HepG2 (cell line): ENCODE results near the gene SPSB1. TPM values are rescaled to one million over a fixed set of nuclear protein-coding genes. Genes with fewer than 3 reads are reported as not detected.

ENCODE experiments used
- ATAC-seq: fragments of 200-7000 bp; cut with Tn5 transposase; 3 replicates; pipeline ENCODE4 v1.9.1; 2020; ENCODE audit warnings: mild to moderate bottlenecking, moderate library complexity
- BruUV-seq: library from RNA; stranded (reverse); fragments of 400-500 nt; replicated peaks from 2 replicates; lab custom pipeline; 2021; lab: Mats Ljungman, UMichigan
- CTCF ChIA-PET: fragments of 300-600 bp; formaldehyde crosslinking; extraction: SDS; loops from one replicate; lab custom pipeline; 2021; ENCODE audit warnings: low total read pairs, inconsistent platforms, low intra/inter-chr PET ratio; lab: Yijun Ruan, JAX
- POLR2A ChIA-PET: fragments of 350-600 bp; sonication (Branson Sonifier 250); formaldehyde crosslinking; loops from one replicate; lab custom pipeline; 2020; ENCODE audit warnings: antibody characterized with exemption, inconsistent platforms; lab: Yijun Ruan, JAX
- DNase-seq: peaks from one replicate; pipeline ENCODE4 v3.0.0-alpha.2; 2015; ENCODE audit warnings: low spot score
- FAIRE-seq: peaks from 3 replicates; lab custom pipeline; 2011; peaks lifted over from hg19 to GRCh38; lab: Jason Lieb, UNC
- H2AFZ ChIP-seq: one replicate; pipeline ENCODE4 v1.6.1; 2011; ENCODE audit warnings: low read length, inconsistent platforms
- H3K27ac ChIP-seq: fragments of 300-600 bp; 3 replicates; pipeline ENCODE4 v1.8.0; 2011; ENCODE audit warnings: mixed run types, mild to moderate bottlenecking, mixed read lengths, low read length, inconsistent platforms; ENCODE audit not compliant: insufficient read depth; ENCODE audit errors: extremely low read length
- H3K27me3 ChIP-seq, 2 experiments: fragments of 200-600 bp in 1 of 2; 2 replicates in 1 of 2; 3 replicates in 1 of 2; pipeline versions ENCODE4 v1.6.0 to v1.8.0; 2011; ENCODE audit warnings: low read length in 2 of 2, mild to moderate bottlenecking in 2 of 2, moderate library complexity in 2 of 2, inconsistent platforms in 1 of 2; ENCODE audit not compliant: insufficient read depth in 2 of 2, control insufficient read depth in 1 of 2
- H3K36me3 ChIP-seq, 2 experiments: fragments of 200-600 bp in 1 of 2; replicated peaks in 1 of 2; 2 replicates in 1 of 2; 3 replicates in 1 of 2; pipeline versions ENCODE4 v1.5.1 to v1.8.0; 2011; ENCODE audit warnings: low read length in 2 of 2, inconsistent platforms in 1 of 2; ENCODE audit not compliant: insufficient read depth in 2 of 2, control insufficient read depth in 1 of 2
- H3K4me1 ChIP-seq: 2 replicates; pipeline ENCODE4 v1.5.1; 2012; ENCODE audit warnings: low read length, inconsistent platforms; ENCODE audit not compliant: insufficient read depth
- H3K4me2 ChIP-seq: 2 replicates; pipeline ENCODE4 v1.6.0; 2011; ENCODE audit warnings: low read depth, low read length, inconsistent platforms
- H3K4me3 ChIP-seq, 3 experiments: fragments of 200-600 bp in 1 of 3; sonication (generic), shearing (Covaris generic) in 1 of 3; replicated peaks in 1 of 3; 2 replicates each; pipeline ENCODE4 v1.5.1; 2011 to 2016; ENCODE audit warnings: low read length in 3 of 3, inconsistent platforms in 2 of 3, low read depth in 2 of 3, mild to moderate bottlenecking in 2 of 3, control low read depth in 1 of 3, mixed read lengths in 1 of 3; ENCODE audit not compliant: insufficient read depth in 1 of 3
- H3K79me2 ChIP-seq: one replicate; pipeline ENCODE4 v1.6.1; 2011; ENCODE audit warnings: low read length, inconsistent platforms; ENCODE audit not compliant: insufficient read depth
- H3K9ac ChIP-seq: 2 replicates; pipeline ENCODE4 v1.6.0; 2011; ENCODE audit warnings: mild to moderate bottlenecking, low read depth, low read length, inconsistent platforms; ENCODE audit not compliant: insufficient read depth
- H3K9me3 ChIP-seq: 2 replicates; pipeline ENCODE4 v1.5.1; 2012; ENCODE audit warnings: mild to moderate bottlenecking, low read length
- H4K20me1 ChIP-seq: 2 replicates; pipeline ENCODE4 v1.6.0; 2011; ENCODE audit warnings: inconsistent platforms, mild to moderate bottlenecking, low read length, moderate library complexity; ENCODE audit not compliant: insufficient read depth
- ATM ChIP-seq: fragments of 450-650 bp; IDR thresholded peaks from 2 replicates; pipeline ENCODE4 v1.7.1; 2017; ENCODE audit warnings: mild to moderate bottlenecking, borderline replicate concordance
- GZF1 ChIP-seq: sonication (generic); formaldehyde crosslinking; IDR thresholded peaks from 2 replicates; pipeline ENCODE4 v1.5.1; 2020; ENCODE audit warnings: mild to moderate bottlenecking, missing genetic modification reagents
- NONO ChIP-seq, 2 experiments: fragments of 450-650 bp in 1 of 2; sonication (generic) in 1 of 2; formaldehyde crosslinking in 1 of 2; IDR thresholded peaks in 1 of 2; conservative IDR thresholded peaks in 1 of 2; 2 replicates each; pipeline versions ENCODE4 v1.6.1 to v1.8.0; 2017 to 2022; ENCODE audit warnings: mild to moderate bottlenecking in 1 of 2, missing genetic modification reagents in 1 of 2, moderate library complexity in 1 of 2
- TCF7L2 ChIP-seq: IDR thresholded peaks from 2 replicates; pipeline ENCODE4 v1.6.1; 2011; ENCODE audit warnings: mild to moderate bottlenecking, low read depth, low read length, moderate library complexity
- TEAD3 ChIP-seq: optimal IDR thresholded peaks from 2 replicates; pipeline ENCODE3; 2016; ENCODE audit warnings: borderline replicate concordance
- ZBTB7A ChIP-seq: sonication (generic); formaldehyde crosslinking; IDR thresholded peaks from 2 replicates; pipeline ENCODE4 v1.8.0; 2022; ENCODE audit warnings: mild to moderate bottlenecking, missing genetic modification reagents
- ZEB1 ChIP-seq: IDR thresholded peaks from 2 replicates; pipeline ENCODE4 v1.6.1; 2012; ENCODE audit warnings: mild to moderate bottlenecking, low read depth, inconsistent platforms; ENCODE audit not compliant: insufficient replicate concordance
- ZMAT3 ChIP-seq: sonication (generic); formaldehyde crosslinking; conservative IDR thresholded peaks from 2 replicates; pipeline ENCODE4 v1.7.0; 2021; ENCODE audit warnings: missing genetic modification reagents
- ZNF30 ChIP-seq: sonication (generic); formaldehyde crosslinking; IDR thresholded peaks from 2 replicates; pipeline ENCODE4 v1.5.0; 2020; ENCODE audit warnings: mild to moderate bottlenecking, missing genetic modification reagents
- ZNF75D ChIP-seq: sonication (generic); formaldehyde crosslinking; IDR thresholded peaks from 2 replicates; pipeline ENCODE4 v1.8.1; 2023; ENCODE audit warnings: missing genetic modification reagents, mild to moderate bottlenecking, borderline replicate concordance
- ZNF816 ChIP-seq: sonication (generic); formaldehyde crosslinking; IDR thresholded peaks from 2 replicates; pipeline ENCODE4 v1.8.0; 2022; ENCODE audit warnings: missing genetic modification reagents, mild to moderate bottlenecking, borderline replicate concordance
- WGBS: methylation state at CpG from one replicate; pipeline ENCODE4 v1.1.6; 2017; ENCODE audit warnings: low lambda C conversion rate; 5-methylcytosine and 5-hydroxymethylcytosine counted together
- in situ Hi-C: cut with HindIII; loops from 2 replicates; pipeline ENCODE4 v1.10.0; 2017; ENCODE audit warnings: low pct_unique_long_range_greater_than_20kb; ENCODE audit not compliant: extremely low pct_ligation_motif_present
- intact Hi-C: fragments of 100-400 bp; cut with micrococcal nuclease; formaldehyde crosslinking; loops from one replicate; pipeline ENCODE4 v1.10.0; 2022; ENCODE audit not compliant: unreplicated experiment
- polyA plus RNA-seq, 8 experiments: library from polyadenylated mRNA; depleted of rRNA in 3 of 8; stranded (reverse) in 7 of 8; unstranded in 1 of 8; fragments of >200 nt; fragmentation: Illumina TruSeq in 4 of 8; extraction: Trizol in 4 of 8; gene quantifications; 2 replicates each; pipeline versions ENCODE4 v1.2.1 to v1.2.3, GENCODE V29; 2011 to 2016; ENCODE audit warnings: low read depth in 4 of 8, missing spikeins in 1 of 8, mixed read lengths in 1 of 8; ENCODE audit not compliant: insufficient read depth in 1 of 8
- total RNA-seq, 5 experiments: library from RNA; depleted of rRNA; stranded (reverse); fragments of >200 nt; fragmentation: Illumina TruSeq; extraction: Trizol; gene quantifications; 2 replicates each; pipeline ENCODE4 v1.2.3, GENCODE V29; 2016; ENCODE audit warnings: low read depth in 1 of 5
- TF ChIP-seq, protein P1 (sequence below): sonication (generic); formaldehyde crosslinking; IDR thresholded peaks from 2 replicates; pipeline ENCODE4 v1.8.1; 2023; ENCODE audit warnings: mild to moderate bottlenecking, inconsistent platforms, moderate library complexity, missing genetic modification reagents, borderline replicate concordance
- TF ChIP-seq, protein P2 (sequence below): sonication (generic); formaldehyde crosslinking; IDR thresholded peaks from 2 replicates; pipeline ENCODE4 v1.4.0; 2020; ENCODE audit warnings: missing genetic modification reagents
- TF ChIP-seq, protein P3 (sequence below): IDR thresholded peaks from 2 replicates; pipeline ENCODE4 v1.6.1; 2016; ENCODE audit warnings: mild to moderate bottlenecking
- TF ChIP-seq, protein P4 (sequence below): sonication (generic); formaldehyde crosslinking; IDR thresholded peaks from 2 replicates; pipeline ENCODE4 v1.5.1; 2020; ENCODE audit warnings: missing genetic modification reagents, mild to moderate bottlenecking, borderline replicate concordance
- TF ChIP-seq, protein P5 (sequence below): sonication (generic); formaldehyde crosslinking; IDR thresholded peaks from 2 replicates; pipeline ENCODE4 v1.4.0; 2020; ENCODE audit warnings: mild to moderate bottlenecking, missing genetic modification reagents

SPSB1 gene
- total and polyA plus RNA-seq, 2 of the 13 experiments (the other 11 are each of a cell fraction or from before 2014, with no cell fraction given) = 5.0 to 8.0 TPM

DNA sequence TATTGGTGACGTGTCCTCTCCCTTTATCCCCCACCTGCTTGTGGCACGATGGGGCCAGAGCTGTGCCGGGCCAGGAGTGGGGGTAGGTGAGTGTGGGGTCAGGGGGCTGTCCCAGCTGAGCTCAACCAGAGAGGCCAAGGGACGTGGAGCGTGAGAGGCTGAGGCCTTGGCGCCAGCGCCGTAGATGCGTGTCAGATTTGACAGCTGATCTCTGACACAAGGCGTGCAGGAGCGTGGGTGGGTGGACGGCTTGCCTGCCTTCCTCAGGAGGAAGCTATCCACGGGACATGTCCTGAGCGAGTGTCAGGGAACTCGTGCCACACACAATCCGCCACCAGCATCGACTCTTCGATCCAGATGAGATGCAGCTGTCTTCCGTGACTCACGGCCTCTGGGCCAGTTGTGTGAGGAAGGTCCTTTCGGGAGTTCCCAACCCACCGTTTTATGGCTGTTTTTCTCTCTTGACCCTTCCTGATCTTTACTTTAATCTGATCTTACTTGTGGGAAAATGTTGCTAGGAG is 56.7 kb downstream of the SPSB1 start:
- WGBS = 97% methylated on average over 19 of the region's 22 CpGs
- Histone ChIP-seq H3K4me1 (peaks cover 19% of the 10 kb centered on the region), H4K20me1 (0 out of 2 replicates have a peak, but pooled peaks cover 3% of the 10 kb centered on the region), H3K4me2 (no peak overlapping the region), H3K27me3 (no peaks in the 10 kb centered on the region), H3K27ac (no peak overlapping the region), H3K79me2 (no peaks in the 10 kb centered on the region), H3K9me3 (no peaks in the 10 kb centered on the region), H2AFZ (no peak overlapping the region), H3K4me3 (no peak overlapping the region), H3K36me3 (0 out of 5 replicates have a peak, but pooled peaks cover 0 to 1% of the 10 kb centered on the region in 2 experiments), H3K9ac (no peak overlapping the region)
- DNase-seq (no peak), ATAC-seq (no peak), FAIRE-seq (no peak)
- CTCF ChIA-PET = no interaction called here
- no peak for TF ChIP-seq ZMAT3 (CRISPR knock-in tag)
- TF ChIP-seq ZNF75D (CRISPR knock-in tag) = no peak
- no peak for TF ChIP-seq NONO (IDR thresholded peaks at IDR 0.05)
- no peak for TF ChIP-seq NONO (CRISPR knock-in tag; conservative IDR thresholded peaks at IDR 0.05)
- TF ChIP-seq ATM = no peak
- TF ChIP-seq, protein P1, sequence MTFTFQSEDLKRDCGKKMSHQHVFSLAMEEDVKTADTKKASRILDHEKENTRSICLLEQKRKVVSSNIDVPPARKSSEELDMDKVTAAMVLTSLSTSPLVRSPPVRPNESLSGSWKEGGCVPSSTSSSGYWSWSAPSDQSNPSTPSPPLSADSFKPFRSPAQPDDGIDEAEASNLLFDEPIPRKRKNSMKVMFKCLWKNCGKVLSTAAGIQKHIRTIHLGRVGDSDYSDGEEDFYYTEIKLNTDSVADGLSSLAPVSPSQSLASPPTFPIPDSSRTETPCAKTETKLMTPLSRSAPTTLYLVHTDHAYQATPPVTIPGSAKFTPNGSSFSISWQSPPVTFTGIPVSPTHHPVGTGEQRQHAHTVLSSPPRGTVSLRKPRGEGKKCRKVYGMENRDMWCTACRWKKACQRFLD = no peak
- TF ChIP-seq ZEB1 = no peak
- TF ChIP-seq TEAD3 (CRISPR knock-in tag) = no peak
- TF ChIP-seq, protein P2, sequence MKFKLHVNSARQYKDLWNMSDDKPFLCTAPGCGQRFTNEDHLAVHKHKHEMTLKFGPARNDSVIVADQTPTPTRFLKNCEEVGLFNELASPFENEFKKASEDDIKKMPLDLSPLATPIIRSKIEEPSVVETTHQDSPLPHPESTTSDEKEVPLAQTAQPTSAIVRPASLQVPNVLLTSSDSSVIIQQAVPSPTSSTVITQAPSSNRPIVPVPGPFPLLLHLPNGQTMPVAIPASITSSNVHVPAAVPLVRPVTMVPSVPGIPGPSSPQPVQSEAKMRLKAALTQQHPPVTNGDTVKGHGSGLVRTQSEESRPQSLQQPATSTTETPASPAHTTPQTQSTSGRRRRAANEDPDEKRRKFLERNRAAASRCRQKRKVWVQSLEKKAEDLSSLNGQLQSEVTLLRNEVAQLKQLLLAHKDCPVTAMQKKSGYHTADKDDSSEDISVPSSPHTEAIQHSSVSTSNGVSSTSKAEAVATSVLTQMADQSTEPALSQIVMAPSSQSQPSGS (CRISPR knock-in tag) = no peak
- TF ChIP-seq ZBTB7A (CRISPR knock-in tag) = no peak
- TF ChIP-seq, protein P3, sequence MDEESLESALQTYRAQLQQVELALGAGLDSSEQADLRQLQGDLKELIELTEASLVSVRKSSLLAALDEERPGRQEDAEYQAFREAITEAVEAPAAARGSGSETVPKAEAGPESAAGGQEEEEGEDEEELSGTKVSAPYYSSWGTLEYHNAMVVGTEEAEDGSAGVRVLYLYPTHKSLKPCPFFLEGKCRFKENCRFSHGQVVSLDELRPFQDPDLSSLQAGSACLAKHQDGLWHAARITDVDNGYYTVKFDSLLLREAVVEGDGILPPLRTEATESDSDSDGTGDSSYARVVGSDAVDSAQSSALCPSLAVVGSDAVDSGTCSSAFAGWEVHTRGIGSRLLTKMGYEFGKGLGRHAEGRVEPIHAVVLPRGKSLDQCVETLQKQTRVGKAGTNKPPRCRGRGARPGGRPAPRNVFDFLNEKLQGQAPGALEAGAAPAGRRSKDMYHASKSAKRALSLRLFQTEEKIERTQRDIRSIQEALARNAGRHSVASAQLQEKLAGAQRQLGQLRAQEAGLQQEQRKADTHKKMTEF = no peak
- no peak for TF ChIP-seq ZNF816 (CRISPR knock-in tag)
- TF ChIP-seq, protein P4, sequence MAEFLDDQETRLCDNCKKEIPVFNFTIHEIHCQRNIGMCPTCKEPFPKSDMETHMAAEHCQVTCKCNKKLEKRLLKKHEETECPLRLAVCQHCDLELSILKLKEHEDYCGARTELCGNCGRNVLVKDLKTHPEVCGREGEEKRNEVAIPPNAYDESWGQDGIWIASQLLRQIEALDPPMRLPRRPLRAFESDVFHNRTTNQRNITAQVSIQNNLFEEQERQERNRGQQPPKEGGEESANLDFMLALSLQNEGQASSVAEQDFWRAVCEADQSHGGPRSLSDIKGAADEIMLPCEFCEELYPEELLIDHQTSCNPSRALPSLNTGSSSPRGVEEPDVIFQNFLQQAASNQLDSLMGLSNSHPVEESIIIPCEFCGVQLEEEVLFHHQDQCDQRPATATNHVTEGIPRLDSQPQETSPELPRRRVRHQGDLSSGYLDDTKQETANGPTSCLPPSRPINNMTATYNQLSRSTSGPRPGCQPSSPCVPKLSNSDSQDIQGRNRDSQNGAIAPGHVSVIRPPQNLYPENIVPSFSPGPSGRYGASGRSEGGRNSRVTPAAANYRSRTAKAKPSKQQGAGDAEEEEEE = no peak
- no peak for TF ChIP-seq TCF7L2
- no peak for TF ChIP-seq GZF1
- TF ChIP-seq ZNF30 = no peak
- TF ChIP-seq, protein P5, sequence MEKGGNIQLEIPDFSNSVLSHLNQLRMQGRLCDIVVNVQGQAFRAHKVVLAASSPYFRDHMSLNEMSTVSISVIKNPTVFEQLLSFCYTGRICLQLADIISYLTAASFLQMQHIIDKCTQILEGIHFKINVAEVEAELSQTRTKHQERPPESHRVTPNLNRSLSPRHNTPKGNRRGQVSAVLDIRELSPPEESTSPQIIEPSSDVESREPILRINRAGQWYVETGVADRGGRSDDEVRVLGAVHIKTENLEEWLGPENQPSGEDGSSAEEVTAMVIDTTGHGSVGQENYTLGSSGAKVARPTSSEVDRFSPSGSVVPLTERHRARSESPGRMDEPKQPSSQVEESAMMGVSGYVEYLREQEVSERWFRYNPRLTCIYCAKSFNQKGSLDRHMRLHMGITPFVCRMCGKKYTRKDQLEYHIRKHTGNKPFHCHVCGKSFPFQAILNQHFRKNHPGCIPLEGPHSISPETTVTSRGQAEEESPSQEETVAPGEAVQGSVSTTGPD (CRISPR knock-in tag) = no peak
- intact Hi-C loops = no loop called here
- in situ Hi-C loops = no loop called here
- BruUV-seq = no TSS peak
- POLR2A ChIA-PET = no interaction called here
